Uterus (tissue), 4 donors: Measurements from ENCODE around the gene BTBD16. TPM values are rescaled to one million over a fixed set of nuclear protein-coding genes. Genes with fewer than 3 reads are reported as not detected.

Experiments
- DNase-seq, 2 donors: peaks; one replicate each; pipeline ENCODE4 v3.0.0-alpha.2; 2019 to 2020
- H3K27ac ChIP-seq, 2 donors: fragments of 200-600 bp; sonication (generic); 1 replicate in 1 of 2; 2 replicates in 1 of 2; pipeline ENCODE4 v1.5.1; 2016 to 2018
- H3K27me3 ChIP-seq, 2 donors: fragments of 200-600 bp; sonication (generic); one replicate each; pipeline ENCODE4 v1.5.1; 2018 to 2019; ENCODE audit warnings: control low read depth in 1 of 2
- H3K36me3 ChIP-seq, 2 donors: fragments of 200-600 bp; sonication (generic); one replicate each; pipeline ENCODE4 v1.5.1; 2019; ENCODE audit warnings: control low read depth in 1 of 2
- H3K4me1 ChIP-seq, 2 donors: fragments of 200-600 bp; sonication (generic); one replicate each; pipeline ENCODE4 v1.5.1; 2018 to 2019; ENCODE audit warnings: control low read depth in 1 of 2
- H3K4me3 ChIP-seq, 2 donors: fragments of 200-600 bp; sonication (generic); 1 replicate in 1 of 2; 2 replicates in 1 of 2; pipeline ENCODE4 v1.5.1; 2018 to 2019; ENCODE audit warnings: mild to moderate bottlenecking in 1 of 2
- H3K9me3 ChIP-seq, 2 donors: fragments of 200-600 bp; sonication (generic); one replicate each; pipeline ENCODE4 v1.5.1; 2019; ENCODE audit warnings: control low read depth in 1 of 2
- CTCF ChIP-seq, 4 experiments: fragments of 200-600 bp in 2 of 4; fragments of 450-650 bp in 2 of 4; sonication (generic) in 2 of 4; IDR thresholded peaks; one replicate each; pipeline ENCODE4 v1.5.1; 2016 to 2019; ENCODE audit warnings: antibody characterized with exemption in 4 of 4, mild to moderate bottlenecking in 2 of 4, moderate library complexity in 1 of 4
- POLR2A ChIP-seq, 2 donors: fragments of 450-650 bp; IDR thresholded peaks; one replicate each; pipeline ENCODE4 v1.6.1; 2016; ENCODE audit warnings: antibody characterized with exemption in 2 of 2, mild to moderate bottlenecking in 1 of 2, moderate library complexity in 1 of 2
- intact Hi-C: fragments of 100-400 bp; cut with DNase I; formaldehyde crosslinking; loops from one replicate; pipeline ENCODE4 v1.15.1; 2023; ENCODE audit warnings: low total_unique reads
- total RNA-seq, 4 donors: library from RNA; depleted of rRNA in 3 of 4; stranded (reverse); fragments of >200 nt in 3 of 4; gene quantifications; one replicate each; pipeline versions ENCODE4 v1.1.0 to v1.2.4, GENCODE V29; 2014 to 2023
- donor health status: DM: yes; HTN: yes; CAD: no.

Gene BTBD16
- total RNA-seq, 4 donors from 2014 or later, result 0.14 to 0.46 TPM; not detected in 2

DNA sequence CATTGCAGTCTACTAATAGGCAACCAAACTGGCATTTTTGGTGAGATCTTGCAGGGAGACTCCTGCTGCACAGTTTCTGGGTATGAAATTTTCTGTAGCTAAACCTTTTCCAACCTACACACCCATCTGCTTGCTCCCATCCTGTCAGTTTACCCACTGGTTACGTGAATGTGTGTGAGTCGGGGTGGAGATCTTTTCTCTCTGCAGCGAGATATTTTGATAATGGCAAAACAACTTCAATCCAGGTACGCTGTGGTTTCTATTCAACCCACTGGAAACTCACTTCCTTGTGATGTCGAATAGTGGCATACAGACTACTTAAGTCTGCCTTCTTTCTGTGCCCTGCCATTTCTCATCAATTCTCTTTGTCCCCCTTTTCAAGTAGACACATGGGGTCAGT is 107.9 kb downstream of the BTBD16 start:
- H3K27ac ChIP-seq, result no peak overlapping the region
- H3K4me3 ChIP-seq, result no peak overlapping the region
- no peaks in the 10 kb centered on the region for H3K27me3 ChIP-seq
- no peaks in the 10 kb centered on the region for H3K36me3 ChIP-seq
- H3K9me3 ChIP-seq, result no peaks in the 10 kb centered on the region
- intact Hi-C loops, result no loop called here
- DNase-seq, result no peak
- no peak for TF ChIP-seq CTCF (IDR thresholded peaks at IDR 0.05)
- TF ChIP-seq POLR2A (IDR thresholded peaks at IDR 0.05), result no peak
- H3K4me1 ChIP-seq, result no peaks in the 10 kb centered on the region

- H3K4me3 ChIP-seq, result no peak overlapping the region
- no peaks in the 10 kb centered on the region for H3K9me3 ChIP-seq
- H3K4me1 ChIP-seq, result no peaks in the 10 kb centered on the region
- H3K27ac ChIP-seq, result no peak overlapping the region
- intact Hi-C loops, result no loop called here
- no peaks in the 10 kb centered on the region for H3K27me3 ChIP-seq
- no peaks in the 10 kb centered on the region for H3K36me3 ChIP-seq
- TF ChIP-seq CTCF (IDR thresholded peaks at IDR 0.05), result no peak
- no peak for TF ChIP-seq POLR2A (IDR thresholded peaks at IDR 0.05)
- DNase-seq, result no peak
These were observed 108.4 kb downstream of the BTBD16 start for GRCh38 chr10:122379537-122379936.

- DNase-seq, result no peak
- intact Hi-C loops, result no loop called here
- TF ChIP-seq POLR2A (IDR thresholded peaks at IDR 0.05), result no peak
- Histone ChIP-seq H3K36me3 (no peaks in the 10 kb centered on the region), H3K27ac (no peak overlapping the region), H3K27me3 (no peaks in the 10 kb centered on the region), H3K4me1 (no peaks in the 10 kb centered on the region), H3K4me3 (no peak overlapping the region), H3K9me3 (no peaks in the 10 kb centered on the region)
These were observed 109.6 kb downstream of the BTBD16 start for GRCh38 chr10:122380703-122381102.

GRCh38 chr10:122381680-122382079 is 110.6 kb downstream of the BTBD16 start:
- intact Hi-C loops, result no loop called here
- H3K4me3 ChIP-seq, result no peak overlapping the region
- TF ChIP-seq POLR2A (IDR thresholded peaks at IDR 0.05) (no peak), CTCF (IDR thresholded peaks at IDR 0.05) (no peak)
- H3K9me3 ChIP-seq, result no peaks in the 10 kb centered on the region
- H3K36me3 ChIP-seq, result no peaks in the 10 kb centered on the region
- no peaks in the 10 kb centered on the region for H3K4me1 ChIP-seq
- DNase-seq, result no peak
- no peak overlapping the region for H3K27ac ChIP-seq
- H3K27me3 ChIP-seq, result no peaks in the 10 kb centered on the region

DNA sequence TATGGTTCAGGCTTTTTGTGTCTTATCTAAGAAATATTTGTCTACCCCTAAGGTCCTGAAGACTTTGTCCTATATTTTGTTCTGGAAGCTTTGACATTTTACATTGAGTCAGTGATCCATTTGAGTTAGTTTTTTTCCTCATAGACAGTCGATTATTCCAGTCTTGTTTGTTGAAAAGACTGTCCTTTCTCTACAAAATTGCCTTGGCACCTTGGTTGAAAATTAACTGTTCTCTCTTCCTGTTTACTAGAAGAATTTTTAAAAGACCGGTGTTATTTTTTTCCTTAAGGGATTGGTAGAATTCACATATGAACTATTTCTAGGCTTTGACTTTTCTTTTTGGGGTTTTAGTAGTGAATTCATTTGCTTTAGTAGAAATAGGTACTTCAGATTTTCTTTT is 115.4 kb downstream of the BTBD16 start:
- Histone ChIP-seq H3K9me3 (no peaks in the 10 kb centered on the region), H3K27me3 (no peaks in the 10 kb centered on the region), H3K27ac (no peak overlapping the region), H3K4me3 (no peak overlapping the region), H3K36me3 (no peaks in the 10 kb centered on the region), H3K4me1 (no peaks in the 10 kb centered on the region)
- intact Hi-C loops, result no loop called here
- TF ChIP-seq POLR2A (IDR thresholded peaks at IDR 0.05) (no peak), CTCF (IDR thresholded peaks at IDR 0.05) (no peak)
- no peak for DNase-seq

- intact Hi-C loops, result no loop called here
- H3K27ac ChIP-seq, result no peak overlapping the region
- no peak for DNase-seq
- H3K9me3 ChIP-seq, result no peaks in the 10 kb centered on the region
- H3K27me3 ChIP-seq, result no peaks in the 10 kb centered on the region
- no peaks in the 10 kb centered on the region for H3K4me1 ChIP-seq
- H3K36me3 ChIP-seq, result no peaks in the 10 kb centered on the region
- no peak overlapping the region for H3K4me3 ChIP-seq
- no peak for TF ChIP-seq POLR2A (IDR thresholded peaks at IDR 0.05)
- TF ChIP-seq CTCF (IDR thresholded peaks at IDR 0.05), result no peak
These were observed 116.5 kb downstream of the BTBD16 start for GRCh38 chr10:122387572-122387971.
